Tongue (tissue), 2 donors: ENCODE results near the gene MGAT4A. TPM values are rescaled to one million over a fixed set of nuclear protein-coding genes. Genes with fewer than 3 reads are reported as not detected.
A peak's percentile ranks its signal among the peaks of the same experiment; 100 is the strongest.
"Not testable (repeated sequence)": the region's sequence is repeated elsewhere in the genome, so short reads cannot be mapped to it uniquely, and the experiment has no call there.

Source experiments
- DNase-seq: peaks from one replicate; pipeline ENCODE4 v3.0.0-alpha.2; 2015
- total RNA-seq: library from RNA; depleted of rRNA; stranded (reverse); fragments of >200 nt; gene quantifications from one replicate; pipeline ENCODE4 v1.2.3, GENCODE V29; 2014

MGAT4A gene
- total RNA-seq, 1 donor from 2014 or later = 19.0 TPM

DNA sequence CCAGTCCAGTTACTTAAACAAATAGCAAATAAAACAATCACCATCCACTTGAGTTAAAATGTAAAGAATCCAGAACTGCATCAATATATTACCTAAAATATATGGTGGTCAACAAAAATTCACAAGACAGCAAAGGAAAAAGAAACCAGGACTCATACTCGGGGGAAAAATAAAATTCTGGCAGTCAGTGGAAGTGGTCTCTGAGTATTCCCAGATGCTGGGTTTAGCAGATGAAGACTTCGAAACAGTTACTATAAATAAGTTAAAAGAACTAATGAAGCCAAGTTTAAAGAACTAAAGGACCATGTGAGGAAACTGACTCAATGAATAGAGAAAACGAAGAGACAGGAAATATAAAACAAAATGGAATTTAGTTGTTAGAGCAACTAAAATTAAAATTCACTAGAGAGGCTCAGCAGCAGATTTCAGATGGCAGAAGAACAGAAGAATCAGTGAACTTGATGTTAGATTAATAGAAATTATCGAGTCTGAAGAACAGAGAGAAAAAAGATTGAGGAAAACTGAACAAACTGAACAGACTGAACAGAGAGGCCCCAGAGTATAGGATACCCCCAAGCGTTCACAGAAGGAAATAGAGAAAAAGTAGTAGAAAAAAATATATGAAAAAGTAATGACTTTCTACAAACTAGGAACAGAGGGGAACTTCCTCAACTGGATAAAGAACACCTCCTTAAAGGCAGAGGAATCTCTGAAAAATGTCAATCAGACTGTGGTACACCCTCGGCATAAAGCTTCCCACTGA, 27.9 kb downstream of the MGAT4A start:
- peak; percentile 66 for DNase-seq

DNA sequence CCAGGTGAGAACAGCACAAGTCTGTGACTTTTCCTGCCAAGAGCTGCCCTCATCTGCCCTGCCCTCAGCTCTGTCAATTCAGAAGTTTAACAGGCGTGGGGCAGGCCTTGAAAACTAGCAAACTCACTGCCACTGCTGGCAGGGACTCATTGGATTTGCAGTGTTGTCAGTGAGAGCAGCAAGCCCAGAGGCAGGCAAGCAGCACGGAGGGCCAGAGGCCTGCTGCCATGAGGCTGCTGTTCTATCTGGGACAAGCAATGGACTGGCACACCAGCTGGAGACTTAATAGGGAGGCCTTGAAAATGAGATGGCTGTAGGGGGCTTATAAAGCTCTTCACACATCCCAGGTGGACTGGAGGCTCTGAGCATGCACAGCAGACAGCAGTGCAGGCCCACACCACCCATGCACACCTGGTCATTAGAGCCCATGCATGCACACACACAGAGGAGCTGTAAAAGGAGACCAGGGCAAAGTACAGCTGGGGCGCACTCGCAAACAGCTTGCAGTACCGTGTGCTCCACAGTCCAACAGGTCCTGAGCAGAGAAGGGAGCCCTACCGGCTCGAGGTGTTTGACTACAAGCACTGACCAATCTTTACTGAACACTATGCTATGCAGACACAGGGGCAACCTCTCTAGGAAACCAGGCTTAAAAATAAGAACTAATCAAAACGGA, 28.7 kb downstream of the MGAT4A start:
- DNase-seq = peak; percentile 15

DNA sequence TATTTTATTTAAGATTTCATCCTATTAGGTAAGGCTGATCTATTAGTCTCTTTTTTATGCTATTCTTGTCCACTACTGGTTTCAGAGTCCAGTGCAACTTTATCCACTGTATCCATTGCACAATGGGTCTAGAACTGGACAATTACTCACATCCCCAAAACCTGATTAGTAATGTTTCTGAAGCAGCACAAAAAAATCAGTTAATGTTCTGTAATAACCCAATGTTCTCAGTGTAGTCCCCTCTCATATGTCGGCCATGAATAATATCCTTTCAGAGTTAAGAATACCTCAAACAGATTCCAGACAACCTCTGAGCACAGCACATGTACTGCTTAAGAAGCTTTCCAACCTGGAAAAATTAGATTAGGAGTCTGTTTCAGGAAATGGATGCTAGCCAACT, 29.7 kb downstream of the MGAT4A start:
- DNase-seq = no peak

DNA sequence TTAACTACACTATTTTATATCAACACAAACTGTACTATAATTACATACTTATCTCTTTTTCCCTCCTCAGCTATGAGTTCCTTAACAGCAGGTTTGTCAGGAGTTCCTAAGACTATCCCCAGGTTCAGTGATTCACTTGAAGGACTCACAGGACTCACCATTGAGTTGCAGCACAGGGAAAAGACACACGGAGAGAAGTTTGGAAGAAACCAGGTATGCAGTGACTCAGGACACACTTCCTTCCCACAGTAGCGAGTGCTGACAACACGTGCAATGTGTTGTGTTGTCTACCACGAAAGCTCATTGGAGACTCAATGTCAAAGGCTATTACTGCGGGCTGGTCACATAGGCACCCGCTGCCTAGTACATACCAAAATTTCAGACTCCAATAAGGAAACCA, 32.0 kb downstream of the MGAT4A start:
- DNase-seq = no peak

DNA sequence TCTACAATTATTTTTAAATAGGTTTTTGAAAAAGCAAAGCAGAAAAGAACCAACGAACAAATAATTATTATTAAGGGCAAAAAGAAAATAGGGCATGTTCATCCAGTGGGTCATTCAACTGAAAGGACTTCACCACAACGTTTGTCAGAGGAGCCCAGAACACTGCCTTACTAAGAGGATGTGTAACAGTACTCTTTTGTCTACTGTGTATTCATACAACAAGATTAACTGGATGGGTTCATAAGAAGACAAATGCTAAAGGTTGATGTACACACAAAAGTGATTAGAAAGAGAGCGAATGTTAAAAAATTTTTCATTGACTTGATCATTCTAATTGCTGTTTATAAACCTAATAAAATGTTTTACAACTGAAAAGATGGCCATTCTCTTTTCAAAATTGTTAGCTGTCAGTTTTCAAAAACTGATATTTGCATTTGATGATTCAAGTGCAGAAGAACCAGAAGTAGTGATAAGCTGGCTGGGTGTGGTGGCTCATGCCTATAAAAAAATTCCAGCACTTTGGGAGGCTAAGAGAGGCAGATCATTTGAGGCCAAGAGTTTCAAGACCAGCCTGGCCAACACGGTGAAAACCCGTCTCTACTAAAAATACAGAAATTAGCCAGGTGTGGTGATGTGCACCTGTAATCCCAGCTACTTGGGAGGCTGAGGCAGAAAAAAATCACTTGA, 33.1 kb downstream of the MGAT4A start:
- no peak for DNase-seq

DNA sequence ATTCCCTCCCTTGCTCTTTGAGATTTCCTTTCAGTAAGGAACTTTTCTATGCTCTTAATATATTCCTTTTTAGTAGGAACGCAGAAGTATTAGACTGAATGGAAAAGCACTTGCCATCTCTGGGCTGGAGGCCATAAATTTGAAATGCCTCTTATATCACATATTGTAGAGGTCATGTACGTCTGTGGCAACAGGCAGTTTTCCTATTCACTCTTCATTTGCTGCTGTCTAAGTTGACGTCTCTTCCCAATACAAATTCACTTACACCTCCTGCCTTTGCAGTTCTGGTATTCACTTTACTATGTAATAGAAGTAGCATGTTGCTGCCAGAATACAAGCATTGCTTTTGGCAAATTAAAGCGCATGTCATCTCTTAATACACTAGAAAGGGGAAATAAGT, 34.7 kb downstream of the MGAT4A start:
- DNase-seq = no peak

DNA sequence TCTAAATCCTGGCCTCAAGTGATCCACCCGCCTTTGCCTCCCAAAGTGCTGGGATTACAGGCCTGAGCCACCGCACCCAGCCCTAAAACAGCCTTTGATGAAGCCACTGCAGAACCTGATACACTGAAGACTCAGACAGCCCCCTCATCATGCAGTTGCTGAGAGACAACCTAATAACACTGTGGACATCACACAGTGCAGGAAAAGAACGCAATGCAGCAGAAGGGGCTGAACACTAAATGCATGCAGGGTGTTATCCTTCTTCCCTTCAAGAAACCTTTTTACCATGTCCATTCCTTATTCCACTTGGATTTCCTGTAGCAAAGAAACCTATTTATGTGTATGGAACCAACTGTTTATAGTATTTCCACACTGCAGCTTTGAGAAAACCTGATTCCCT, 35.7 kb downstream of the MGAT4A start:
- peak; percentile 43 for DNase-seq

DNA sequence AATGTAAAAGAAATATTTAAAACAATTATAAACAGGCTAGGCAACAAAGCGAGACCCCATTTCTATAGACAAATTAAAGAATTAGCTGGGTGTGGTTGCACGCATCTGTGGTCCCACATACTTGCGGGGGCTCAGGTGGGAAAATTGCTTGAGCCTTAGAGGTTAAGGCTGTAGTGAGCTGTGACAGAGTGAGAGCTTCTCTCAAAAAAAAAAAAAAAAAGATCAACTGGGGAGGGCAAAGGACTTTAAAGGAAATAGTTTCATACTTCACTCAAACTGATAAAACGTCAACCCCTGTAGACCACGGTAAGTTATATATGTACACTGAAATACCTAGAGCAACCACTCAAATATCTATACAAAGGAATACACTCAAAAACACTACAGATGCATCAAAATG, 37.5 kb downstream of the MGAT4A start:
- DNase-seq = no peak

DNA sequence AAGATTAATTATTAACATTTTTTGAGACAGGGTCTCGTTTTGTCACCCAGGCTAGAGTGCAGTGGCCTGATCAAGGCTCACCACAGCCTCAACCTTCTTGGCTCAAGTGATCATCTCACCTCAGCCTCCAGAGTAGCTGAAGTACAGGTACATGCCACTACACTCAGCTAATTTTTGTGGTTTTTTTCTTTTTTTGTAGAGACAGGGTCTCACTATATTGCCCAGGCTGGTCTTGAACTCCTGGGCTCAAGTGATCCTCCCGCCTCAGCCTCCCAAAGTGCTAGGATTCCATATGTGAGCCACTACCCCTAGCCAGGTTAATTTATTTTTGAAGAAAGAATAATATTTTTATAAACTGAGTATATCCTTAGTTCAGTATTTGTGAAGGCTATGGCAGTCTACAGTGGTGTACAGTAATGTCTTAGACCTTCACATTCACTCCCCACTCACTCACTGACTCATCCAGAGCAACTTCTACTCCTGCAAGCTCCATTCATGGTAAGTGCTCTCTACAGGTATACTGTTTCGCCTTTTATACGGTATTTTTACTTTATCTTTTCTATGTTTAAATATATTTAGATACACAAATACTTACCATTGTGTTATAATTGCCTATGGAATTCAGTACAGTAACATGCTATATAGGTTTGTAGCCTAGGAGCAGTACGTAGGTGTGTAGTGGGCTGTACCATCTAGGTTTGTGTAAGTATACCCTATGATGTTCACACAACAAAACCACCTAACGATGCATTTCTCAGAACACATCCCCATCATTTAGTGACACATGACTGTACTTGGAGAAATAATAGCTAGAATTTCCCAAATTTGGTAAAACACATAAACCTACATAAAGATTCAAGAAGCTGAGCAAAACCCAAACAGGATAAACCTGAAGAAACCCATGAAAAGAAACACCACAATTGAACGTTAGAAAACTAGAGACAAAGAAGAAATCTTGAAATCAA, 38.6 kb downstream of the MGAT4A start:
- DNase-seq = no peak

DNA sequence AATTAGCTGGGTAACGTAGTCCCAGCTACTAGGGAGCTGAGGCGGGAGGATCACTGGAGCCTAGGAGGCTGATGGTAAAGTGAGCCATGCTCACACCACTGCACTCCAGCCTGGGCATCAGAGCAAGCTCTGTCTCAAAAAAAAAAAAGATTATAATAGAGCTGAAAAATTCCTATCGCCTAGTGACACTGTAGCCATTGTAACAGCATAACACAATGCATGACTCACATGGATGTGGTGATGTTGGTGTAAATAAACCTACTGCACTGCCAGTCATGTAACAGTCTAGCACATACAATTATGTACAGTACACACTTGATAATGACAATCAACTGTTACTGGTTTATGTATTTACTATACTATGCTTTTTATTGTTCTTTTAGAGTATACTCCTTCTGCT, 39.6 kb downstream of the MGAT4A start:
- DNase-seq = no peak

DNA sequence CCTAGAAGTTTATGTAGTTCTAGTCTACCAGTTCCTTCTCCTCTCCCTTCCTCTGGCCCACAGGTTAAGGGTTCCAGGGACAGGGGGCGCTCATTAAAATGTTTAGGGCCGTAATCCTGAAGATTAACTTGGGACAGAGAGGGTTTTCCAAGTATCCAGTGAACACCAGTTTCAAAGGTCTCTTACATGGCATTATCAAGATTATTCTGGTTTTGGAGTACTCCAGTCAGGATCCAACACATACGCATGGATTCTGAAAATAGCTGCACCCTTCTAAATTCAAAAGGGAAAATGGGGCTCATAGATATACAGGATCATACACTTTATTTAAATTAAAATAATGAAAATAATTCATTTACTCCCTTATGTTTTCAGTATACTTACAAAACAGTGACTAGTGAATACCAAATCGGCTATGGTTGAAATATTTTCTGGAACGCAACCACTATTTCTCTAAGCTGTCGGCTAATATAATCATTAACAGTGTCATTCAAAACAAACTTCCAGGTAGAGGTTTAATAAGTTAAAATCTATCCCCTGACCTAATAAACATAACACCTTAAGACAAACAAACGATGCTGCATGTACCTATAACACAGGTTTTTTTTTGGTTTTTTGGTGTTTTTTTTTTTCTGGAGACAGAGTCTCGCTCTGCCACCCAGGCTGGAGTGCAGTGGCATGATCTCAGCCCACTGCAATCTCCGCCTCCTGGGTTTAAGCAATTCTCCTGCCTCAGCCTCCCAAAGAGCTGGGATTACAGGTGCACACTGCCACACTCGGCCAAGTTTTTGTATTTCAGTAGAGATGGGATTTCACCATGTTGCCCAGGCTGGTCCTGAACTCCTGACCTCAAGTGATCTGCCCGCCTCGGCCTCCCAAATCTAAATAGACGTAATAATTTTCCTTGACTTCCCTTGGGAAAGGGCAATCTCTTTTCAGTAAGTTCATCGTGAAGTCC, 44.7 kb downstream of the MGAT4A start:
- DNase-seq = no peak

DNA sequence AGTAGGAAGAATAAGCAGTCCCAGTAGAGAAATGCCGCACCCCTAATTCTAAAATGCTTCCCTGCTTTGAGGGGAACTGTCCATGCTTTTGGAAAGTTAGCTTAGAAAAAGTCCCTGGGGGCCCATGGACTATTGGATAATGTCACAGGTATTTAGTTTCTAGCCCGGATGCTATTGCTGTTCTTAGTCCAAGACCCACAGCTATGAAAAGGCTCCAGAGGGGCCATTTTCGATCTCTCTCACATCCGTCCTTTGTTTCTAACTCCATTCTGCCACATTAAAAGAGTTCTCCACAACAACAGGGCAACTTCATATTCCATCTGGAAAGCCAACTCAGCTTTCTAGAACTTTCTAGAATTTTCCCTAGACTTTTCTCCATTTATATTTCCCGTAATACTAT, 47.2 kb downstream of the MGAT4A start:
- DNase-seq = no peak

DNA sequence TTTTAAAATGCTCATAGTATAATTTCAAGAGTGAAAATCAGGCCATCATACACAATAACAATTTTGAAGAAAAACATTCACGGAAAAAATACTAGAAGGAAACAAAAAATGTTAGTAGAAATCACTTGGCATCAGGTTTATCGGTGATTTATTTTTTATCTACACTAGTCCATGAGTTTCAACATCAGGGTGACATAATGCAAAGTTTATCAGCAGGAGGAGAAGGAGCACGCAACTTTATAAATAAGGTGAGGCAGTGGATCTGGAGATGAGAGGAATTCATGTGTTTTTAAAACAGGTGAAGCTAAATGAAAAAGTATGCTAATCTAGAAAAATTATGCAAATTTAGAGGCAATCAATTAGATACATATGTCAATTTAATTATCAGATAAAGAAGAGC, 54.2 kb downstream of the MGAT4A start:
- DNase-seq = no peak

DNA sequence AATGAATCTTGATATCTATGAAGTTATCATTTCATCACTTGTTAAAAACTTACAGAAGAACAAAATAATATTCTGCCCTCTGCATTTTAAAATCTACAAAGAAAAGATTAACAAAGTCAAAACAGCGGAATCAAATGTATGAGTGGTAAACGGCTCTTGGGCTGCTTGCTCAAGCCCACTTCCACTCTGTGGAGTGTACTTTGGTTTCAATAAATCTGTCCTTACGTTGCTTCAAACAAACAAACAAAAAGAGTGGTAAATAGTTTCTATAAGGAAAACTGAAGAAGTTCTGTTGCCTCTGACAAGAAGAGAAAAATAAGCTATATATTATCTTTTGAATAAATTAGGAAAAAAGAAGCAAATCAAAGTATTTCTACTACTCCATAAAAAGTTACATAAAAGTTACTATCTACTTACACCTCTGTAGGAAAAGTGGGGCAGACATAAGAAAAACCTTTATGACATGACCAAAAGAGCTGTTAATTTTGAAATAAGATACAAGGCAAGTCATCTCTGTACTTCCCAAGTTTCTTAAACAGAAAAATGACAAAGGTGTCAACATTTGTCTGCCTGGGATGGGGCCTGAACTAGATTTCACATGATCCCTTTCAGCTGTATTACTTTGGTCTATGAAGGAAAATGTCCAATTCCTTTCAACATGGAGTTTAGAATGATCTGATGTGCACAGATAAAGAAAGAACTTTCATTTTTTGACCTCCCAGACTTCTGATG, 56.5 kb downstream of the MGAT4A start:
- DNase-seq = no peak

DNA sequence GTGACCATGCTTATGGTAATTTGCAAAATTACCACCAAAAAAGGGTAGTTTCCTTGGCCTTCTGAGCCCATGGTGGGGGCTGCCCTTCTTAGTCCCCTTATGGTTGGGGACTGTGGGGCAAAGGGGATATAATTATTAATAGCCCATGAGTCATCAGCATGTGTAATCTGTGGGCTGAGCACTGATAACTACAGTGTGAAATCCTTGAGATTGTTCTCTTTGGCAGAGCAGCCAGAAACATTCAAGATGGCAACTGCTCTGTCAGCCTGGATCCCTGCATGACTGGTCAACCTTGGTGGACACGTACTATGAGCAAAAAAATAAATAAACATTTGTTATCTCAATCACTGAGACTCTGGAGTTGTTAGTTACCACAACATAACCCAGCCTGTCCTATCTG, 61.3 kb downstream of the MGAT4A start:
- DNase-seq = no peak

DNA sequence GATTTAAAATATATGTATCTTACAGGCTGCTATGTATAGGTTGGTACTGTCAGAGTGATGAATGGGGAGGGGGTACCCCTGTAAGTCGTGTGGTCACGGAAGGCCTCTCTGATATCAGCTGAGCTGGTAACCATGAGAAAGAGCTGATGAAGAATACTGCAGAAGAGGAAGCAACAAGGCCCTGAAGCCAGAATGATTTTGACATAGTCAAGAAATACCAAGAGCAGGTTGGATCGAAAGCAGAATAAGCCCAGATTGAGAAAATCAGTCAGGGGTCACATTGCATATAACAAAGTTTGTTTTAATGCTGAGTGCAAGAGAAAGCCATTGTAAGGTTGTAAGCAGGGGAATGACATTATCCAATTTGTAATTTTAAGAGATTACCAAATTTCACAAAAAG, 65.3 kb downstream of the MGAT4A start:
- DNase-seq = no peak

DNA sequence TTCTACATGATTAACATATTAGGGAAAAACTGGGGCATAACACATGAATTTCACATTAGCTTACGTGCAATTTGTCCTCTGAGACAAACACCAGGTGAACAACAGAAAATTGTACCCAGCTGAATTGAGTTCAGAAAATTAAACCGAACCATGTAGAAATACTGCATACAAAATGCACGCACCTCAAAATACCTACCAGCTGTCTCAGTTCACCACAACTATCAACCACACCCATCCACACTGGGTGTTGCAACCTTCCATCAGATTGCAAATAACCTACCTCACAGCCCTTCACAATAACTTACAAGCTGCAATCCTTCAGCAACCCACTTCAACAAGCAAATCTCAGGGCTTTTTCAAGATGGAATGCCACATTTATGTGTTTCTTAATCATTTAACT, 66.6 kb downstream of the MGAT4A start:
- DNase-seq = no peak

DNA sequence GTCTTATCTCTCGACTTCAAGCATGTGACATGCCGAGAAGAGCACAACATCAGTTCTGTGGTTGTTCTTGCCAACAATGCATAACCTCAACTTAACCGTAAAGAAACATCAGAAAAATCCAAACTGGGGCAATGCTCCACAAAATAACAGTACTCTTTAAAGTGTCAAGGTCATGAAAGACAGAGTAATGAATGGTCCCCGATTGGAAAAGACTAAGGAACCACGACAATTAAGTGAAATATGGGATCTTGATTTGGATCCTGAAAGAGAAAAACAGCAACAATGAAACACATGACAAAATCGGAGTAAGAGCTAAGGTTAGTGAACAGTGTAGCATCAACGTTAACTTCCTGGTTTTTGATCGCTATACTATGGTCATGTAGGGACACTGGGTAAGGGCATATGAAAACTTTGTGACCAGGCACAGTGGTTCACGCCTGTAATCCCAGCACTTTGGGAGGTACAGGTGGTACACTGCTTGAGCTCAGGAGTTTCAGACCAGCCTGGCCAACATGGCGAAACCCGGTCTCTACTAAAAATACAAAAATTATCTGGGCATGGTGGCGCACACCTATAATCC, 67.3 kb downstream of the MGAT4A start:
- DNase-seq = no peak

DNA sequence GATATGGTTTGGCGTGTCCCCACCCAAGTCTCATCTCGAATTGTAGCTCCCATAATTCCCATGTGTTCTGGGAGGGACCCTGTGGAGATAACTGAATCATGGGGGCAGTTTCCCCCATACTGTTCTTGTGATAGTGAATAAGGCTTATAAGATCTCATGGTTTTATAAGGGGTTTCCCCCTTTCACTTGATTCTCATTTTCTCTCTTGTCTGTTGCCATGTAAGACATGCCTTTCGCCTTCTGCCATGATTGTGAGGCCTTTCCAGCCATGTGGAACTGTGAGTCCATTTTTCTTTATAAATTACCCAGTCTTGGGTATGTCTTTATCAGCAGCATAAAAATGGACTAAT, 71.5 kb downstream of the MGAT4A start:
- not testable (repeated sequence) for DNase-seq
